GM19328 (cell line): ENCODE data around the gene CPNE1.
A peak's percentile ranks its signal among the peaks of the same experiment; 100 is the strongest.
"Not testable (repeated sequence)": the region's sequence is repeated elsewhere in the genome, so short reads cannot be mapped to it uniquely, and the experiment has no call there.

Experiments
- ATAC-seq: cut with Tn5 transposase; IDR thresholded peaks from one replicate; pipeline ENCODE4 v1.9.1; 2021; ENCODE audit warnings: mild to moderate bottlenecking, moderate library complexity; ENCODE audit not compliant: unreplicated experiment

Gene CPNE1

GRCh38 chr20:35664466-35665206, at the start of gene CPNE1, which contains the start of gene RBM12:
TSS of gene CPNE1 (minus strand) at chr20:35664900. CDS start at chr20:35632923, 31,977 bp downstream.
TSS of gene RBM12 (minus strand) at chr20:35664900. CDS start at chr20:35655322, 9,578 bp downstream.
- ATAC-seq: peak; percentile 66

- no peak for ATAC-seq
These were observed 49.4 kb upstream of the CPNE1 start for GRCh38 chr20:35714127-35714526.

- ATAC-seq: not testable (repeated sequence)
These were observed 48.4 kb upstream of the CPNE1 start for GRCh38 chr20:35713120-35713519.

GRCh38 chr20:35711588-35712209, 47.0 kb upstream of the CPNE1 start:
- ATAC-seq: no peak

- ATAC-seq: no peak
These were observed 46.3 kb upstream of the CPNE1 start for GRCh38 chr20:35710884-35711587.

- no peak for ATAC-seq
These were observed 45.3 kb upstream of the CPNE1 start for GRCh38 chr20:35710039-35710438.

- no peak for ATAC-seq
These were observed 44.6 kb upstream of the CPNE1 start for GRCh38 chr20:35709259-35709658.

- no peak for ATAC-seq
These were observed 43.8 kb upstream of the CPNE1 start for GRCh38 chr20:35708502-35708901.

- ATAC-seq: not testable (repeated sequence)
These were observed 42.2 kb upstream of the CPNE1 start for GRCh38 chr20:35706591-35707529.

- ATAC-seq: not testable (repeated sequence)
These were observed 41.2 kb upstream of the CPNE1 start for GRCh38 chr20:35705894-35706293.

- ATAC-seq: no peak
These were observed 40.0 kb upstream of the CPNE1 start for GRCh38 chr20:35704514-35705261.

GRCh38 chr20:35702824-35703695, 38.4 kb upstream of the CPNE1 start:
- no peak for ATAC-seq

- ATAC-seq: no peak
These were observed 37.5 kb upstream of the CPNE1 start for GRCh38 chr20:35702051-35702823.

GRCh38 chr20:35700625-35701148, 36.0 kb upstream of the CPNE1 start:
- ATAC-seq: no peak

GRCh38 chr20:35699957-35700624, 35.4 kb upstream of the CPNE1 start:
- ATAC-seq: no peak

GRCh38 chr20:35699127-35699956, 34.6 kb upstream of the CPNE1 start, which contains the start of the genes NFS1 and ROMO1:
TSS of gene NFS1 (minus strand) at chr20:35699352. CDS start at chr20:35699288, 64 bp downstream.
TSS of gene ROMO1 (plus strand) at chr20:35699405. CDS start at chr20:35699633, 228 bp downstream.
- ATAC-seq: peak; percentile 81
